HS-27A (cell line): Measurements from ENCODE around the gene KLHL15.

Experiments used
- DNase-seq: peaks from one replicate; pipeline ENCODE4 v3.0.0-alpha.2; 2012; ENCODE audit warnings: low read depth, missing footprints

KLHL15 gene

DNA sequence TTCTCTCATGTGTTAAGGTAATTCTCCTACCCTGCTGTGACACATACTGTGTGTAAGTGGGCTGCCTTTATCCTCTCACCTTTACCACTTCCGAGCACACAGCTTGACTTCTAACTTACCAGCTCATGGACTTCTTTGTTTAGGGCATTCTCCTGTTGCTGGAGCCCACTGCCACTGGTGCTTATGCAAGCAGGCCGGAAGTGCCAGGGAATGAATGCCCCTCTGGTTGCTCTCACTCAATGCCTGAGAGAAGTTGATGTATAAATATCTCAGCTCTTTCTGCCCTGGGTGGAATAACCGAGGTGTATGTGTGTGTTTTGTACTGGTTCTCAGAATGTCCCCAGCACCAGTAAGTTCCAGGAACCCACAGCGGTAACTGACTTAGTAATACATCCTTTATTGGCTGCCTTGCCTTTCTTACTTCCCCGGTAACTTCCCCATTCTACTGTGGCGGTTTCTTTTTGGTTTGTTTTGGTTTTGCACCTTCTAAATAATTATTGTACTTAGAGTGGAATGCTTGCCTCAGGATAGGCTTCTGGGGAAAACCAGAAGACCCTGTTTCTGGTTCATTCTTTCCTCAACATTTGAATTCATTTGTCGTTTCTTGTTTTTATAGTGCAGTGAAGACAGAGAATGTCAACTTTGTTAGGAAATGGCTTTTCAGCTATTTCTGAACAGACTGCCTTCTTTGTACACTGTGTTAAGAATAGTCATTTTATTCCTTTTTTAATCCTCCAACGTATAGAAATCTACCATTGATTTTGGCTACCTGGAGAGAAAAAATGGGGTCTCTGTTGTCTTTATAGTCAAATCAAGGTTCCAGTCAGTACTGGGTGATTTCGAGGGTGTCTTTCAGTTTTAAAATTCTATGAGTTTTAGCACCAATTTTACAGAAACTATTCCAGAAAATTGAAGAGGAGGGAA, 73.7 kb downstream of the KLHL15 start:
- DNase-seq = no peak

DNA sequence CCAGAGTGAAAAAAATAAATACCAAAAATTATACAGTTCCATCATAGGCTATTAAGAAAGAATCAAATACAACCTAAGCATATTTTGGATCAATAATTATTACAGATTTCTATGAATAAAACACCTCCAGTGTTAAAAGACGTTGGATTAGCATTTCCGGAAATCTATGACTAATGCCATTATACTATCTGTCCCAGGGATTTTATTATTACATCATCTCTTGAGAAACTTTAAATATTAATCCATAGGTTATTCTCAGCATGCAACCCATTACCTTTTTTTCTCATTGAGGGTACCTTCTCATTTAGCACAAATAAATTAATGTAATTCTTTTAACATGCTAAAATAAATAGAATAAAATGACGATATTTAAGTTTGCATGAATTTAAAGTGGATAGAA, 74.6 kb downstream of the KLHL15 start:
- no peak for DNase-seq

DNA sequence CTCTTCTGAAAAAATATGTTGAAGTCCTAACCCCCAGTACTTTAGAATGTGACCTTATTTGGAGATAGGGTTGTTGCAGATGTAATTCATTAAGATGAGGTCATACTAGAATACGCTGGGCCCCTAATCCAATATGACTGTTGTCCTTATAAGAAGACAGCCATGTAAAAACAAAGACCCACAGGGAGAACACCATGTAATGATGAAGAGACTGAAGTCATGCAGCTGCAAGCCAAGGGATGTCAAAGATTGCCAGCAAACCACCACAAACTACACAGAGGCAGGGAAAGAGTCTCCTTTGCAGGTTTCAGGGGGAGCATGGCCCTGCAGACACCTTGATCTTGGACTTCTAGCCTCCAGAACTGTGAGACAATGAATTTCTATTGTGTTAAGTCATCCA, 81.8 kb downstream of the KLHL15 start:
- no peak for DNase-seq

DNA sequence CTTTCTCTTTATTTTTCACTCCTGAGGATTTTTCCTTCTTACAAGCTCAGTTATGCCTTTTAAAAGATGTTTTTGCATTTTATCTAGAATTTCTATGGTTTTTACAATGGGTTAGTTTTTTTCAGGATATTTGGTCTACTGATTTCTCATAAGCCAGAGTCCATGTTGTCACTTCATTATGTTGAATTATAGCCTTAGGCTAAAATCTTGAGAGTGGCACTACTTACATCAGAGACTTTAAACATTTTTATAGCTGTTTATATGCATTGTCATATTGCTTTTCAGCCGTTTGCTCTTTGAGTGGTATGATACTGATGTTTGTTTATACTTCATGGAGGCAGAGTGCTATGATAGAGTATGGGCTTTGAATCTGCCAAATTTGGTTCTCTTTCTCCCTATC, 82.8 kb downstream of the KLHL15 start:
- no peak for DNase-seq

DNA sequence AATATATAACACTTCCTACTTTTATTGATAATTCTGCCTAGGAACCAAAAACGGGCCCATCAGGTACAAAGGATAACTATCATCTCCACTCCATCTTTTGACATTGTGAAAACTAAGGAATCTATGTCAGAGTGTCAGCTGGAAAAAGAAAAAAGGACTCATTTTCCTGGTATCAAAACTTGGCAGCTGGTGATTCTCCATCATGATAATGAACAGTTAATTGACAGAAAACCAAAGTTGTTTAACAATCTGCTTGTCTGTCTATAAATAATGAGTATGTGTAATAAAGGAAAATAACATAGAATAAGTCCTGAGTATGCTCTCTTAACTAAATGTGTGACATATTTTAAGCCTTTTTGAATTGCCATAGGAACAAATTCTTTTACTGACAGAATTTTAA, 87.8 kb downstream of the KLHL15 start:
- no peak for DNase-seq

DNA sequence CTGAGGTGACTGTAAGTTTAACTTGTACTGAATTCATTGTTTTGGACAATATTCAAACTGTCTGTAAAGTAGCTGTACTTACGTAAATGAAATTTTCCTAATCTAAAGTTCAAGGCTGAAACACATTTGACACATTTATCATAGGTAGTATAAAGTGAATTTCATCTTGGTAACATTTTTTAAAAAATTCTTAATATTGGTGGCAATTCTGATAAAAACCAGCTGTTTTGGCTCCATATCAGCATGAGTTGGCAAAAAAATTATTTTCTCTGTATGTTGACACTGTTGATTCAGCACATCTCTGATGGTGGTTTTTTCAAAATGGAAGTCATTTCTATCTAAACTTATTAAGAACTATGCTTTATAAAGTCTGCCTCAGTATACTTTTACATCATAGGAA, 88.3 kb downstream of the KLHL15 start:
- DNase-seq = no peak

DNA sequence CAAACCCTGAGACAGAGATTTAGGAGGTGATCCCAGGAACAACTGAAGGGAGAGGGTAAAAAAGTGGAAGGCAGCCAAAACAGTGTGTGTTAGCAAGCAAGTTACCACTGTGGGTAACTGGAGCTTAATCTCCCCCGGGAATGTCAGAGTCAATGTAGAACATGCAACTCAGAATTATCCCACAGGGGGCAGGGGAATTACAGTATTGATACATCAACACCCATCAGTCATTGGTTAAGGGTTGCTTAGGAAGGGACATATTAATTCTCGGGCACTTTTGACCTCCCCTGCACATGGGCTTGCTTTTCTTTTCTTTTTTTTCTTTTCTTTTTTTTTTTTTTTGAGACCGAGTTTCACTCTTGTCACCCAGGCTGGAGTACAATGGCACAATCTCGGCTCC, 89.9 kb downstream of the KLHL15 start:
- no peak for DNase-seq

DNA sequence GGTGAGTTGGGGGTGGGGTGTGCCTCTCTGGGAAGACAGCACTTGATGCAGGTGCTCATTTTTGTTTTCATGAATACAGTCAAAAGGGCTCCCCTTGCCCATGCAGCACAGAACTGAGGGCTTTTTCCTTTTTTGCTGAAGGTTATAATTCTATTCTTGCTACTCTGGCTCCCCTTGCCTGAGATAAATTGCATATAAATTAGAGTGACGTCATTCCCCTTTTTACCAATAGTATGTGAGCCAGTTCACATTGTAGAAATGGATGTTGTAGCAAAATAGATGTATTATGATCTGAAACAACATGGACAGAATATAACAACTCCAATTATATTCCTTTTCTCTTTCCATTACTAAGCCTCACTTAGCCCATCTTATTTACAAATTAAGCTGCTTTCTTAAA, 90.8 kb downstream of the KLHL15 start:
- no peak for DNase-seq

DNA sequence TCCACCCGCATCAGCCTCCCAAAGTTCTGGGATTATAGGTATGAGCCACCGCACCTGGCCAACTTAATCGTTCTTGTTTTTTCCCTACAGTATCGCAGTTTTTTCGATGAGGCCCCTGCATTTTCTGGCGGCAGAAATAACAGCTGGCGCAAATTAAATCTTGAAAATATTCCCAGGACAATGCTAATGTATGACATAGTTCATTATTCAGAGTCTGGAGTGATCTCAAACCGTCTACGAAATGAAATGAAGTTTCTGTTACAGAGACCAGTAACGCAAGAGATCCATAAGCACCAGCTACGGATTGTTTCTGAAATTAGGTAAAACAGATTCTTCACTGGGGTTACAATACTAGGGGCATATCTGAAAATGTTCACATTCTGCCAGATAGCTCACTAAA, 91.9 kb downstream of the KLHL15 start:
- no peak for DNase-seq
